Epithelial cell of proximal tubule (primary cell): ENCODE measurements around the gene TMIGD2. TPM values are rescaled to one million over a fixed set of nuclear protein-coding genes. Genes with fewer than 3 reads are reported as not detected.
A peak's percentile ranks its signal among the peaks of the same experiment; 100 is the strongest.

Source experiments
- DNase-seq: peaks from one replicate; pipeline ENCODE4 v3.0.0-alpha.2; 2011; ENCODE audit warnings: low read depth
- H3K4me3 ChIP-seq: 2 replicates; pipeline ENCODE4 v1.5.1; 2011; ENCODE audit warnings: low read depth, mild to moderate bottlenecking, low read length
- total RNA-seq: library from RNA; depleted of rRNA; stranded (reverse); fragments of >200 nt; gene quantifications from 2 replicates; pipeline ENCODE4 v1.2.3, GENCODE V29; 2015
- TF ChIP-seq, protein P1 (sequence below): conservative IDR thresholded peaks from 2 replicates; pipeline ENCODE4 v1.5.1; 2012; ENCODE audit warnings: low read depth, mild to moderate bottlenecking, low read length

Gene TMIGD2
- total RNA-seq, 1 donor from 2014 or later, result not detected

DNA sequence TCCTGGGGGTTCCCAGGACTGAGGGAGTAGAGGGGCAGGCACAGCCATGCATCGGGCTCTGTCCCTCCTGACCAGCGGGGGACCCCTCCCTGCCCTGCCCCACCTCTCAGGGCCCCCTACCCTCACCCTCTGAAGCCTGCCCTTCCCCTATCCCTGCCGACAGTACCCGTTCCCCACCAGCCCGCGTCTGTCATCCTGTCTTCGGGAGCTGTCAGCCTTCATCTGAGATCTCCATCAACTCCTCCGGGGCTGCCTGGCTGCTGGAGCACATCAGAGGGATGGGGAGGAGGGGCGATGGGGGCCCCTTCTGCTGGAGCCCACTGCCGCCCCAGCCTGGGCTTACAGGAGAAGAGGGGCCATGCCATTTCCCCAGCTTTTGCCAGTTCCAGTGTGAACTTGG, 29.3 kb downstream of the TMIGD2 start:
- DNase-seq, result no peak
- TF ChIP-seq, protein P1, sequence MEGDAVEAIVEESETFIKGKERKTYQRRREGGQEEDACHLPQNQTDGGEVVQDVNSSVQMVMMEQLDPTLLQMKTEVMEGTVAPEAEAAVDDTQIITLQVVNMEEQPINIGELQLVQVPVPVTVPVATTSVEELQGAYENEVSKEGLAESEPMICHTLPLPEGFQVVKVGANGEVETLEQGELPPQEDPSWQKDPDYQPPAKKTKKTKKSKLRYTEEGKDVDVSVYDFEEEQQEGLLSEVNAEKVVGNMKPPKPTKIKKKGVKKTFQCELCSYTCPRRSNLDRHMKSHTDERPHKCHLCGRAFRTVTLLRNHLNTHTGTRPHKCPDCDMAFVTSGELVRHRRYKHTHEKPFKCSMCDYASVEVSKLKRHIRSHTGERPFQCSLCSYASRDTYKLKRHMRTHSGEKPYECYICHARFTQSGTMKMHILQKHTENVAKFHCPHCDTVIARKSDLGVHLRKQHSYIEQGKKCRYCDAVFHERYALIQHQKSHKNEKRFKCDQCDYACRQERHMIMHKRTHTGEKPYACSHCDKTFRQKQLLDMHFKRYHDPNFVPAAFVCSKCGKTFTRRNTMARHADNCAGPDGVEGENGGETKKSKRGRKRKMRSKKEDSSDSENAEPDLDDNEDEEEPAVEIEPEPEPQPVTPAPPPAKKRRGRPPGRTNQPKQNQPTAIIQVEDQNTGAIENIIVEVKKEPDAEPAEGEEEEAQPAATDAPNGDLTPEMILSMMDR, result no peak
- no peak overlapping the region for H3K4me3 ChIP-seq

DNA sequence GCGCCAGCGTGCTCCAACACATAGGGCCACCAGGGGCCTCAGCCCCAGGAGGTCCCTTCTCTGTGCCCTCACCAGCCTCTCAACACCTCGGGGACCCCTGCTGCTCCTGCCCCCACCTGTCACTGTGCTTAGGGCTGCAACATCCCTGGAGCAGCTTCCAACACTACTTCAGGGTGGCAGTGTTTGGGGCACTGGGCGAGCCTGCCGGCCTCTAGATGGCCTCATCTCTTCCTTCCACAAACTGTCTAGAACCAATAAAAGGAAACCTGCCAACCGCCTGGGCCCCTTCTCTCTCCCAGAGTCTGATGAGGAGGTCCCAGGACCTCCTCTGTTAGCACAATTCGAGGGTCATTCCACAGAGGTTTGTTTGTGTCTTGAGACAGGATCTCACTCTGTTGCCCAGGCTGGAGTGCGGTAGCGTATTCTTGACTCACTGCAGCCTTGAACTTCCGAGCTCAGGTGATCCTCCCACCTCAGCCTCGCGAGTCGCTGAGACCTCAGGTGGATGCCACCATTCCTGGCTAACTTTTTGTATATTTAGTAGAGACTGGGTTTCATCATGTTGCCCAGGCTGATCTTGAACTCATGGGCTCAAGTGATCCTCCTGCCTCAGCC, 33.3 kb downstream of the TMIGD2 start:
- TF ChIP-seq, protein P1, result peak; percentile 14
- no peak for DNase-seq

DNA sequence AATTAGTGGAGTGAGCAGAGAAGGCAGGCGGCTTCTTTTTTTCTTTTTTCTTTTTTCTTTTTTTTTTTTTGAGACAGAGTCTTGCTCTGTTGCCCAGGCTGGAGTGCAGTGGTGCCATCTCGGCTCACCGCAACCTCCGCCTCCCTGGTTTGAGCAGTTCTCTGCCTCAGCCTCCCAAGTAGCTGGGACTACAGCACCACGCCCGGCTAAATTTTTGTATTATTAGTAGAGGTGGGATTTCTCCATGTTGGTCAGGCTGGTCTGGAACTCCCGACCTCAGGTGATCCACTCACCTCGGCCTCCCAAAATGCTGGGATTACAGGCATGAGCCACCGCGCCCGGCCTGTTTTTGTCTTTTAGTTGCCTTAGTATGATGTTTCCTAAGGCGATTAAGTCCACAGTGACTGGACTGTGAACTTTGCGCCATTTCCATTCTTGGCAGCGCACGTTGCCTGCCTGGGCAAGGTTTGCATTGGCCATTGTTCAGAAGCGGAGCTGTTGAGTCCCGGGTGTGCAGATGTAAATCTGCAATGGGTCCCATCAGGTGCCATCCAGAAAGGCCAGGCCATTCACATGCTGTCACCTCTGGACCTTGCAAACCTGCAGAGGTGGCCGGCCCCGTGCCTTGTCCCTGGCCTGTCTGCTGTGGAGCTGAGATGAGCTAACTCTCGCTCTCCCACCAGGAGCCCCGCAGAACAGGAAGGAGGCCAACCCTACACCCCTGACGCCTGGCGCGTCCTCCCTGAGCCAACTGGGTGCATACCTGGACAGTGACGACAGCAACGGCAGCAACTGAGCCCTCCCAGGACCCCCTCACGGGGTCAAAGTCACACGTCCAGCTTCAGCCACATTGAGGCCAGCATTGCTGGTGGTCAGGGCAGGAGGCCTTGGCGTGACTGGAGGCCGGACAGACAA, 34.0 kb downstream of the TMIGD2 start:
- H3K4me3 ChIP-seq, result no peak overlapping the region
- DNase-seq, result no peak
- TF ChIP-seq, protein P1, result no peak

More for the DNA sequence above, 33.3 kb downstream of the TMIGD2 start:
- no peak overlapping the region for H3K4me3 ChIP-seq

DNA sequence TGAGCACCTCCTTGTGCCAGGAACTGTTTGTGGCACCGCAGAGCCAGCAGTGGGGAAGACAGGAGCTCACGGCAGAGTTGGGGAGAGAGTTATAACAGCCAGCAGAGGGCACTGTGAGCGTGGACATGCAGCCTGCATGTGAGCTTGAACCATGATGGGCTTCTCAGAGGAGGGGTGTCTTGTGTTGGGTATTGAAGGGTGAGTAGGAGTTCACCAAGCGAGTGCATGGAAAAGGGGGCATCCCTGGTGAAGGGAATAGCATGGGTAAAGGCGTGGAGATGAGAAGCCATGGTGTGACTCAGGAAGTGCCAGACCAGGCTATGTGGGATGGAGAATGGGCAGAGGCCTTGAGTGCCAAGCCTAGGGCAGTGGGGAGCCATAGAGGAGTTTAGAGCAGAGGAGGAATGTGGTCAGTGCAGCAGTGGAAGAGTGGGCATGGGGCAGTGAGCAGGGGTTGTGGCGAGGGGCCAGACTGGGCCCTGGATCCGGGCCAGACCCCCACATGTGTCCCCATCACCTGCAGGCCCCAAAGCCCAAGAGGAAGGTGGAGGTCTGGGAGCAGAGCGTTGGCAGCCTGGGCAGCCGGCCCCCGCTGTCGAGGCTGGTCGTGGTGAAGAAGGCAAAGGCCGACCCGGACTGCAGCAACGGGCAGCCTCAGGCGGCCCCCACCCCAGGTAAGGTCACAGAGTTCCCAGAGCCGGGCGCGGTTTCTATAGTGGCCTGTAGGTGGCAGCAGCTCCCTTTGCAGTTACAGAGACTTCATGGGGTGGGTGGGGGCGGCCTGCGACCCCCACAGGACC, 34.9 kb downstream of the TMIGD2 start:
- TF ChIP-seq, protein P1, result peak; percentile 77
- no peak overlapping the region for H3K4me3 ChIP-seq
- DNase-seq, result no peak

DNA sequence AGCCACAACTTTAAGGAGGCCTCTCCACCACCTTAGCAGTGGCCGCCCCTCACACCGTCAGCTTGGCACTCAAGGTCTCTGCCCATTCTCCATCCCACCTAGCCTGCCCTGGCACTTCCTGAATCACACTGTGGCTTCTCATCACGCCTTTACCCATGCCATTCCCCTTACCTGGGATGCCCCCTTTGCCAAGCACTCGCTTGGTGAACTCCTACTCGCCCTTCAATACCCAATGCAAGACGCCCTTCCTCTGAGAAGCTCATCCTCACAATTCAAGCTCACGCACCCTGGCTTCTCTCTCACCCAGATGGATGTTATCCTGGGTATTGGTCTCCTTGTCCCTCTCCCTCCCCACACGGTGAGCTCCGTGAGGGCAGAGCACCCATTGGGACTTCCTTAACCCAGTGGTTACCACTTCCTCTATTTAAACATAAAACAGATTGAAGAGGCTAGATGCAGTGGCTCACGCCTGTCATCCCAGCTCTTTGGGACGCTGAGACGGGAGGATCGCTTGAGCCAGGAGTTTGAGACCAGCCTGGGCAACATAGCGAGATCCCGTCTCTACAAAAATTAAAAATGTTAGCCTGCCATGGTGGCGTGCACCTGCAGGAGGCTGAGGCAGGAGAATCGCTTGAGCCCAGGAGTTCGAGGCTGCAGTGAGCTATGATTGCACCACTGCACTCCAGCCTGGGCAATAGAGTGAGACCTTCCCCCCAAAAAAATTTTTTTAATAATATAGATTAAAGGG, 35.8 kb downstream of the TMIGD2 start:
- DNase-seq, result no peak
- no peak overlapping the region for H3K4me3 ChIP-seq
- TF ChIP-seq, protein P1, result no peak

DNA sequence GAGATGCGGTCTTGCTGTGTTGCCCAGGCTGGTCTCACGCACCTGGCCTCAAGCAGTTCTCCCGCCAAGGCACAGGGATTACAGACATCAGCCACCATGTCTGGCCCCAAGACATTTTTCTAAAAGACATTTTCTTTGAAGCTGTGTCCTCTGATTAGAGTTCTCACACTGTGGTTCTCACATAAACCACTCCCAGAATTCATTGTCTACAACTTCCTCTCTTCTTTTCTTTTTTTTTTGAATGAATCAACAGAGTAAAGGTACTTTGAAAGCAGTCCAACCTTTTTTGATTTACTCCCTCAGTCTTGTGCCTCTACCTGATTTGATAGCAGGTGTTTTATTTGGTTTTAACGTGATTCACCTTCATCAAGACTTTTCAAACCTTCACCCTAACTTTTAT, 37.4 kb downstream of the TMIGD2 start:
- H3K4me3 ChIP-seq, result no peak overlapping the region
- no peak for DNase-seq
- TF ChIP-seq, protein P1, result no peak
